Measurements from ENCODE around the gene GFI1. TPM values are rescaled to one million over a fixed set of nuclear protein-coding genes. Genes with fewer than 3 reads are reported as not detected.

Gene GFI1
- total and polyA plus RNA-seq, 2 donors (not counting 1 experiment from before 2014, with no cell fraction given) = under 0.01 to 0.06 TPM

- Histone ChIP-seq H3K9me3 (ENCODE audit: control insufficient read depth, insufficient read depth, low read depth, low read length) (no peaks in the 10 kb centered on the region), H3K4me2 (ENCODE audit: extremely low read depth, insufficient read depth, low read length) (no peak overlapping the region), H3K27ac (ENCODE audit: insufficient read depth, low read length) (no peak overlapping the region), H3K36me3 (ENCODE audit: control insufficient read depth, insufficient read depth, low read length) (no peaks in the 10 kb centered on the region), H3K9ac (ENCODE audit: insufficient read depth, low read length) (no peak overlapping the region), H3K79me2 (ENCODE audit: control insufficient read depth, insufficient read depth, low read length) (no peaks in the 10 kb centered on the region), H2AFZ (ENCODE audit: low read length) (no peak overlapping the region), H3K4me3 (replicated peaks in 1 of 4; ENCODE audit: control extremely low read depth in 1 of 4, insufficient read depth in 1 of 4, low read depth in 3 of 4, low read length in 4 of 4) (no peak overlapping the region), H3K4me1 (ENCODE audit: control insufficient read depth, extremely low read depth, insufficient read depth, low read length) (no peaks in the 10 kb centered on the region), H4K20me1 (ENCODE audit: control insufficient read depth, extremely low read depth, insufficient read depth, low read length) (no peaks in the 10 kb centered on the region), H3K27me3 (ENCODE audit: control insufficient read depth, insufficient read depth, low read length) (peaks cover 70% of the 10 kb centered on the region)
- no peak for DNase-seq (ENCODE audit: low read depth in 2 of 2)
- TF ChIP-seq EZH2 (IDR thresholded peaks at IDR 0.05; ENCODE audit: low read length, missing control alignments) = no peak
- TF ChIP-seq, protein P1, sequence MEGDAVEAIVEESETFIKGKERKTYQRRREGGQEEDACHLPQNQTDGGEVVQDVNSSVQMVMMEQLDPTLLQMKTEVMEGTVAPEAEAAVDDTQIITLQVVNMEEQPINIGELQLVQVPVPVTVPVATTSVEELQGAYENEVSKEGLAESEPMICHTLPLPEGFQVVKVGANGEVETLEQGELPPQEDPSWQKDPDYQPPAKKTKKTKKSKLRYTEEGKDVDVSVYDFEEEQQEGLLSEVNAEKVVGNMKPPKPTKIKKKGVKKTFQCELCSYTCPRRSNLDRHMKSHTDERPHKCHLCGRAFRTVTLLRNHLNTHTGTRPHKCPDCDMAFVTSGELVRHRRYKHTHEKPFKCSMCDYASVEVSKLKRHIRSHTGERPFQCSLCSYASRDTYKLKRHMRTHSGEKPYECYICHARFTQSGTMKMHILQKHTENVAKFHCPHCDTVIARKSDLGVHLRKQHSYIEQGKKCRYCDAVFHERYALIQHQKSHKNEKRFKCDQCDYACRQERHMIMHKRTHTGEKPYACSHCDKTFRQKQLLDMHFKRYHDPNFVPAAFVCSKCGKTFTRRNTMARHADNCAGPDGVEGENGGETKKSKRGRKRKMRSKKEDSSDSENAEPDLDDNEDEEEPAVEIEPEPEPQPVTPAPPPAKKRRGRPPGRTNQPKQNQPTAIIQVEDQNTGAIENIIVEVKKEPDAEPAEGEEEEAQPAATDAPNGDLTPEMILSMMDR (conservative IDR thresholded peaks at IDR 0.05 in 1 of 2, IDR thresholded peaks at IDR 0.05 in 1 of 2; ENCODE audit: low read depth in 1 of 2, low read length in 2 of 2) = no peak
Measured at GRCh38 chr1:92478393-92478792, 8.3 kb downstream of the GFI1 start.

DNA sequence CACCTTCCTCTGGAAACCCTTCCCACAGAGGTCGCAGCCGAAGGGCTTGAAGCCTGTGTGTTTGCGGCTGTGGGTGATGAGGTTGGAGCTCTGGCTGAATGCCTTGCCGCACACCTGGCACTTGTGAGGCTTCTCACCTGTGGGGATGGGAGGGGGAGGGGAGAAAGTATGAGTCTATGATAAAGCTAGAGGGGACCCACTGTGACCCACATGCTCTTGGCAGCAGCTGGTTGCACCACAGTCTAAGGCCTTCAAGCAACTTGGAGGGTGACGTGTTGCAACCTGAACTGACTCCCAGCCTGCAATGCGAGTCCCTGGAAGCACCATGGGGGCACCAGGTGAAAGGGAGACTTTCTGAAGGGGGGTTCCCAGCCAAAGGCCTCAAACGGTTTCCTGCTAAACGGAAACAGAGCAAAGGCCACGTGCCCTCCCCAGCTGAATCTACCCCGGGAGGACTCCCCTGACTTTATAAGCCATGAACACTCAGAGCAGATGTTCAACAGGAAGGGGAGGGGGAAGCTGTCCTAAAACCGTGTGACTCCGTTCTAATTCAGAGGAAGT is 10.6 kb downstream of the GFI1 start:
- no peak overlapping the region for H3K27ac ChIP-seq (ENCODE audit: insufficient read depth, low read length)
- H3K9me3 ChIP-seq (ENCODE audit: control insufficient read depth, insufficient read depth, low read depth, low read length) = no peaks in the 10 kb centered on the region
- no peak overlapping the region for H3K4me3 ChIP-seq (replicated peaks in 1 of 4; ENCODE audit: control extremely low read depth in 1 of 4, insufficient read depth in 1 of 4, low read depth in 3 of 4, low read length in 4 of 4)
- H3K4me2 ChIP-seq (ENCODE audit: extremely low read depth, insufficient read depth, low read length) = no peak overlapping the region
- H3K79me2 ChIP-seq (ENCODE audit: control insufficient read depth, insufficient read depth, low read length) = no peaks in the 10 kb centered on the region
- no peak for DNase-seq (ENCODE audit: low read depth in 2 of 2)
- no peaks in the 10 kb centered on the region for H4K20me1 ChIP-seq (ENCODE audit: control insufficient read depth, extremely low read depth, insufficient read depth, low read length)
- no peak for TF ChIP-seq EZH2 (IDR thresholded peaks at IDR 0.05; ENCODE audit: low read length, missing control alignments)
- TF ChIP-seq, protein P1 (conservative IDR thresholded peaks at IDR 0.05 in 1 of 2, IDR thresholded peaks at IDR 0.05 in 1 of 2; ENCODE audit: low read depth in 1 of 2, low read length in 2 of 2) = no peak
- no peaks in the 10 kb centered on the region for H3K36me3 ChIP-seq (ENCODE audit: control insufficient read depth, insufficient read depth, low read length)
- peaks cover 53% of the 10 kb centered on the region for H3K27me3 ChIP-seq (ENCODE audit: control insufficient read depth, insufficient read depth, low read length)
- no peak overlapping the region for H3K9ac ChIP-seq (ENCODE audit: insufficient read depth, low read length)
- no peaks in the 10 kb centered on the region for H3K4me1 ChIP-seq (ENCODE audit: control insufficient read depth, extremely low read depth, insufficient read depth, low read length)
- no peak overlapping the region for H2AFZ ChIP-seq (ENCODE audit: low read length)

DNA sequence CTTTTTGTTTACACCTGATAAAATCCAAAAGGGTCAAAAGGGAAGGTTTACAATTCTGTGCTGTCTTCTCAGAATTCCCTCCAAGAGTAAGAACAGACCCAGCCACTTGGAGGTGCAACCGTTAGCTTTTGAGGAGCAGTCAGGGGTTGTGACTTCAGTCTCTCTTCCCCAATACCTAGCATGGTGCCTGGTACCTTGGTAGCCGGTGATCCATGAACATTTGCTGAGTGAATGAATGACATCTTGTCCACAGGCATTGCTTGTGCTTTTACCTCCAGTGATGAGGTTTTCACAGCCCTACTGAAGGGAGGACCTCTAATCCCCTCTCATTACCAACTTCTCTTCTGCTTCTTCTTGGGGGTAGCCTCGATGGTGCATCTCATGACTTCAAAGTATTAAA is 11.7 kb downstream of the GFI1 start:
- no peak overlapping the region for H3K4me2 ChIP-seq (ENCODE audit: extremely low read depth, insufficient read depth, low read length)
- no peaks in the 10 kb centered on the region for H3K36me3 ChIP-seq (ENCODE audit: control insufficient read depth, insufficient read depth, low read length)
- H4K20me1 ChIP-seq (ENCODE audit: control insufficient read depth, extremely low read depth, insufficient read depth, low read length) = no peaks in the 10 kb centered on the region
- H3K9ac ChIP-seq (ENCODE audit: insufficient read depth, low read length) = no peak overlapping the region
- no peaks in the 10 kb centered on the region for H3K4me1 ChIP-seq (ENCODE audit: control insufficient read depth, extremely low read depth, insufficient read depth, low read length)
- H3K27ac ChIP-seq (ENCODE audit: insufficient read depth, low read length) = no peak overlapping the region
- peaks cover 42% of the 10 kb centered on the region for H3K27me3 ChIP-seq (ENCODE audit: control insufficient read depth, insufficient read depth, low read length)
- no peak for DNase-seq (ENCODE audit: low read depth in 2 of 2)
- no peak overlapping the region for H3K4me3 ChIP-seq (replicated peaks in 1 of 4; ENCODE audit: control extremely low read depth in 1 of 4, insufficient read depth in 1 of 4, low read depth in 3 of 4, low read length in 4 of 4)
- TF ChIP-seq, protein P1 (conservative IDR thresholded peaks at IDR 0.05 in 1 of 2, IDR thresholded peaks at IDR 0.05 in 1 of 2; ENCODE audit: low read depth in 1 of 2, low read length in 2 of 2) = no peak
- no peak for TF ChIP-seq EZH2 (IDR thresholded peaks at IDR 0.05; ENCODE audit: low read length, missing control alignments)
- H3K9me3 ChIP-seq (ENCODE audit: control insufficient read depth, insufficient read depth, low read depth, low read length) = no peaks in the 10 kb centered on the region
- no peak overlapping the region for H2AFZ ChIP-seq (ENCODE audit: low read length)
- no peaks in the 10 kb centered on the region for H3K79me2 ChIP-seq (ENCODE audit: control insufficient read depth, insufficient read depth, low read length)
